GM23338 (cell line): ENCODE measurements around the gene UQCC5. TPM values are rescaled to one million over a fixed set of nuclear protein-coding genes. Genes with fewer than 3 reads are reported as not detected.

Source experiments
- ATAC-seq: fragments of 200-7000 bp; cut with Tn5 transposase; 3 replicates; pipeline ENCODE4 v1.9.1; 2020
- DNase-seq: peaks from one replicate; pipeline ENCODE4 v3.0.0-alpha.2; 2015; ENCODE audit warnings: low spot score
- H2AFZ ChIP-seq: fragments of 200-600 bp; sonication (generic); 2 replicates; pipeline ENCODE4 v1.8.0; 2016; ENCODE audit warnings: antibody characterized with exemption, mild to moderate bottlenecking, moderate library complexity
- H3F3A ChIP-seq: fragments of 200-600 bp; sonication (generic); replicated peaks from 2 replicates; pipeline ENCODE4 v1.8.0; 2017; ENCODE audit warnings: antibody characterized with exemption, mixed run types, low read depth
- H3K27ac ChIP-seq: fragments of 200-600 bp; sonication (generic); 2 replicates; pipeline ENCODE4 v1.6.1; 2016; ENCODE audit warnings: low read depth
- H3K27me3 ChIP-seq: fragments of 200-600 bp; sonication (generic); 2 replicates; pipeline ENCODE4 v1.8.0; 2016; ENCODE audit warnings: mild to moderate bottlenecking, mixed run types, moderate library complexity; ENCODE audit not compliant: insufficient read depth
- H3K36me3 ChIP-seq: fragments of 200-600 bp; sonication (generic); 2 replicates; pipeline ENCODE4 v1.8.0; 2016; ENCODE audit warnings: mild to moderate bottlenecking; ENCODE audit not compliant: insufficient read depth
- H3K4me1 ChIP-seq: fragments of 200-600 bp; sonication (generic); 2 replicates; pipeline ENCODE4 v1.8.0; 2016; ENCODE audit warnings: mild to moderate bottlenecking, moderate library complexity; ENCODE audit not compliant: insufficient read depth
- H3K4me2 ChIP-seq: fragments of 200-600 bp; sonication (generic); 2 replicates; pipeline ENCODE4 v1.7.1; 2017; ENCODE audit warnings: mixed run types
- H3K4me3 ChIP-seq: fragments of 200-600 bp; sonication (generic); 2 replicates; pipeline ENCODE4 v1.6.1; 2016; ENCODE audit warnings: mixed run types
- H3K79me2 ChIP-seq: fragments of 200-600 bp; sonication (generic); replicated peaks from 2 replicates; pipeline ENCODE4 v1.8.0; 2017; ENCODE audit warnings: mild to moderate bottlenecking; ENCODE audit not compliant: insufficient read depth
- H3K9me2 ChIP-seq: fragments of 200-600 bp; sonication (generic); 2 replicates; pipeline ENCODE4 v1.8.0; 2017; ENCODE audit not compliant: insufficient read depth
- H4K20me1 ChIP-seq: fragments of 200-600 bp; sonication (generic); replicated peaks from 2 replicates; pipeline ENCODE4 v1.8.0; 2017; ENCODE audit warnings: mild to moderate bottlenecking; ENCODE audit not compliant: insufficient read depth
- H3K27ac Mint-ChIP-seq: 2 replicates; pipeline ENCODE4 v1.8.0; 2020; ENCODE audit warnings: inconsistent platforms, mild to moderate bottlenecking, moderate library complexity, mixed read lengths
- H3K27me3 Mint-ChIP-seq: 3 replicates; pipeline ENCODE4 v1.8.0; 2022; ENCODE audit warnings: low read depth, mild to moderate bottlenecking, moderate library complexity, mixed read lengths, inconsistent platforms; ENCODE audit not compliant: insufficient read depth, poor library complexity
- H3K36me3 Mint-ChIP-seq: 3 replicates; pipeline ENCODE4 v1.8.0; 2021; ENCODE audit warnings: low read depth, mild to moderate bottlenecking, inconsistent platforms, moderate library complexity, mixed read lengths
- H3K4me1 Mint-ChIP-seq: 3 replicates; pipeline ENCODE4 v1.8.0; 2020; ENCODE audit warnings: mild to moderate bottlenecking, inconsistent platforms, mixed read lengths
- H3K4me3 Mint-ChIP-seq: 3 replicates; pipeline ENCODE4 v1.8.0; 2021; ENCODE audit warnings: moderate library complexity, mild to moderate bottlenecking, inconsistent platforms, mixed read lengths
- H3K9me3 Mint-ChIP-seq: 3 replicates; pipeline ENCODE4 v1.8.0; 2020; ENCODE audit warnings: moderate library complexity, mild to moderate bottlenecking, inconsistent platforms, mixed read lengths
- EZH2 ChIP-seq: fragments of 200-600 bp; sonication (generic); IDR thresholded peaks from one replicate; pipeline ENCODE4 v1.8.0; 2017; ENCODE audit warnings: antibody characterized with exemption, mild to moderate bottlenecking, low read depth; ENCODE audit not compliant: unreplicated experiment
- EZH2phosphoT487 ChIP-seq: fragments of 200-600 bp; sonication (generic); IDR thresholded peaks from one replicate; pipeline ENCODE4 v1.8.1; 2018; ENCODE audit warnings: antibody characterized with exemption; ENCODE audit not compliant: unreplicated experiment
- JUNB ChIP-seq: IDR thresholded peaks from one replicate; pipeline ENCODE4 v1.6.1; 2016; ENCODE audit warnings: antibody characterized with exemption; ENCODE audit not compliant: unreplicated experiment
- REST ChIP-seq: IDR thresholded peaks from one replicate; pipeline ENCODE4 v1.6.1; 2018; ENCODE audit warnings: antibody characterized with exemption; ENCODE audit not compliant: unreplicated experiment
- ZNF114 ChIP-seq: fragments of 250-450 bp; sonication (Bioruptor Pico); IDR thresholded peaks from 2 replicates; pipeline ENCODE4 v1.5.0; 2020; ENCODE audit warnings: mild to moderate bottlenecking, moderate library complexity
- ZNF462 ChIP-seq: fragments of 250-450 bp; sonication (Bioruptor Pico); IDR thresholded peaks from 2 replicates; pipeline ENCODE4 v1.5.0; 2020; ENCODE audit warnings: mild to moderate bottlenecking, moderate library complexity
- polyA plus RNA-seq: library from polyadenylated mRNA; unstranded; fragments of >200 nt; fragmentation: Nextera tagmentation; extraction: Ambion mirVana; gene quantifications from 2 replicates; pipeline ENCODE4 v1.2.1, GENCODE V29; 2016
- total RNA-seq: library from RNA; depleted of rRNA; stranded (reverse); fragments of >200 nt; shearing (Covaris generic); gene quantifications from 2 replicates; pipeline ENCODE4 v1.2.3, GENCODE V29; 2014

Gene UQCC5
- total and polyA plus RNA-seq, 2 experiments from 2014 or later: 2.6 to 156 TPM

- Histone ChIP-seq H2AFZ (no peak overlapping the region), H4K20me1 (peaks cover 16% of the 10 kb centered on the region), H3K27me3 (no peaks in the 10 kb centered on the region), H3K4me1 (peaks cover 23% of the 10 kb centered on the region), H3K4me3 (no peak overlapping the region), H3K4me2 (no peak overlapping the region), H3K27ac (no peak overlapping the region), H3K36me3 (peaks cover 10% of the 10 kb centered on the region; the same call in 1 of the 2 replicates), H3K79me2 (peaks cover 35% of the 10 kb centered on the region), H3F3A (peaks cover 18% of the 10 kb centered on the region), H3K9me2 (no peaks in the 10 kb centered on the region)
- H3K4me3 Mint-ChIP-seq: peak overlapping the region; percentile 24; the same call in 1 of the 3 replicates
- peaks cover 14% of the 10 kb centered on the region for H3K27me3 Mint-ChIP-seq
- ATAC-seq (no peak), DNase-seq (no peak)
- H3K27ac Mint-ChIP-seq: no peak overlapping the region
- peaks cover 34% of the 10 kb centered on the region for H3K36me3 Mint-ChIP-seq
- H3K9me3 Mint-ChIP-seq: no peaks in the 10 kb centered on the region
- TF ChIP-seq ZNF462 (CRISPR knock-in tag): no peak
- TF ChIP-seq REST: no peak
- no peak for TF ChIP-seq JUNB
- no peak for TF ChIP-seq ZNF114
- TF ChIP-seq EZH2phosphoT487: no peak
- TF ChIP-seq EZH2: no peak
- peaks cover 23% of the 10 kb centered on the region for H3K4me1 Mint-ChIP-seq
These were observed 5.2 kb upstream of the UQCC5 start for GRCh38 chr3:52530918-52531826.
